GM11168 (cell line): Measurements from ENCODE around the gene XAF1.
"Not testable (repeated sequence)": the region's sequence is repeated elsewhere in the genome, so short reads cannot be mapped to it uniquely, and the experiment has no call there.

Source experiments
- in situ Hi-C: fragments of 300-500 bp; cut with MboI; formaldehyde crosslinking; loops from one replicate; pipeline ENCODE4 v1.12.0; 2022; ENCODE audit warnings: low sequenced_read_pairs; ENCODE audit not compliant: unreplicated experiment

Gene XAF1

GRCh38 chr17:6796017-6796886, 40.4 kb downstream of the XAF1 start:
- in situ Hi-C loops, result no loop called here

- in situ Hi-C loops, result no loop called here
Measured at GRCh38 chr17:6796887-6797490, 41.1 kb downstream of the XAF1 start.

GRCh38 chr17:6797718-6798351, 42.0 kb downstream of the XAF1 start:
- in situ Hi-C loops, result no loop called here

GRCh38 chr17:6799738-6800137, 43.9 kb downstream of the XAF1 start:
- in situ Hi-C loops, result no loop called here

- in situ Hi-C loops, result no loop called here
Measured at GRCh38 chr17:6800422-6801027, 44.7 kb downstream of the XAF1 start.

GRCh38 chr17:6811510-6811909, 55.7 kb downstream of the XAF1 start:
- in situ Hi-C loops, result no loop called here

- in situ Hi-C loops, result no loop called here
Measured at GRCh38 chr17:6812295-6812694, 56.4 kb downstream of the XAF1 start.

GRCh38 chr17:6815775-6816174, 59.9 kb downstream of the XAF1 start:
- in situ Hi-C loops, result no loop called here

- in situ Hi-C loops, result not testable (repeated sequence)
Measured at GRCh38 chr17:6816368-6816767, 60.5 kb downstream of the XAF1 start.

GRCh38 chr17:6818938-6819337, 63.1 kb downstream of the XAF1 start:
- in situ Hi-C loops, result no loop called here

GRCh38 chr17:6823011-6823442, 67.2 kb downstream of the XAF1 start:
- in situ Hi-C loops, result no loop called here
